IMR-90 (cell line): ENCODE results near the gene POLRMT. TPM values are rescaled to one million over a fixed set of nuclear protein-coding genes. Genes with fewer than 3 reads are reported as not detected.

Experiments used
- ATAC-seq: fragments of 200-7000 bp; cut with Tn5 transposase; 2 replicates; pipeline ENCODE4 v1.9.1; 2020; ENCODE audit warnings: low read depth, mild to moderate bottlenecking, moderate library complexity
- BruUV-seq: library from RNA; stranded (reverse); fragments of 400-500 nt; replicated peaks from 2 replicates; lab custom pipeline; 2021; lab: Mats Ljungman, UMichigan
- CTCF ChIA-PET: fragments of 300-600 bp; formaldehyde crosslinking; extraction: SDS; loops from one replicate; lab custom pipeline; 2021; ENCODE audit warnings: antibody characterized with exemption; lab: Yijun Ruan, JAX
- POLR2A ChIA-PET: fragments of 300-600 bp; sonication (Branson Sonifier 250); formaldehyde crosslinking; loops from one replicate; lab custom pipeline; 2022; ENCODE audit warnings: antibody characterized with exemption; ENCODE audit not compliant: unreplicated experiment; lab: Charles Lee
- DNase-seq: peaks from one replicate; pipeline ENCODE4 v3.0.0; 2013
- H2AFZ ChIP-seq: replicated peaks from 2 replicates; pipeline ENCODE3; 2013; ENCODE audit warnings: low read length, mild to moderate bottlenecking; ENCODE audit not compliant: poor library complexity
- H2AK5ac ChIP-seq: 2 replicates; pipeline ENCODE4 v1.6.1; 2013; ENCODE audit warnings: low read depth, low read length, inconsistent platforms
- H2AK9ac ChIP-seq: replicated peaks from 2 replicates; pipeline ENCODE3; 2013; ENCODE audit warnings: mild to moderate bottlenecking, low read depth, low read length, moderate library complexity; ENCODE audit not compliant: poor library complexity
- H2BK120ac ChIP-seq: 2 replicates; pipeline ENCODE4 v1.6.1; 2013; ENCODE audit warnings: low read depth, low read length, inconsistent platforms
- H2BK15ac ChIP-seq: 3 replicates; pipeline ENCODE4 v1.6.1; 2013; ENCODE audit warnings: low read depth, low read length, inconsistent platforms
- H2BK20ac ChIP-seq: 2 replicates; pipeline ENCODE4 v1.6.1; 2013; ENCODE audit warnings: low read depth, mild to moderate bottlenecking, inconsistent platforms, low read length, moderate library complexity
- H2BK5ac ChIP-seq: 2 replicates; pipeline ENCODE4 v1.6.1; 2013; ENCODE audit warnings: mild to moderate bottlenecking, low read depth, low read length, inconsistent platforms; ENCODE audit not compliant: poor library complexity, severe bottlenecking
- H3K14ac ChIP-seq: replicated peaks from 2 replicates; pipeline ENCODE4 v1.6.1; 2013; ENCODE audit warnings: low read depth, low read length, inconsistent platforms
- H3K18ac ChIP-seq: 2 replicates; pipeline ENCODE4 v1.6.1; 2013; ENCODE audit warnings: low read depth, low read length, control low read depth
- H3K23ac ChIP-seq: 2 replicates; pipeline ENCODE4 v1.6.1; 2013; ENCODE audit warnings: low read depth, low read length, inconsistent platforms
- H3K27ac ChIP-seq: 2 replicates; pipeline ENCODE4 v1.5.1; 2013; ENCODE audit warnings: mild to moderate bottlenecking, control low read depth, low read length; ENCODE audit not compliant: insufficient read depth
- H3K27me3 ChIP-seq: 2 replicates; pipeline ENCODE4 v1.6.1; 2013; ENCODE audit warnings: low read length; ENCODE audit not compliant: control insufficient read depth, insufficient read depth
- H3K36me3 ChIP-seq: 2 replicates; pipeline ENCODE4 v1.6.1; 2013; ENCODE audit warnings: low read length, mixed read lengths; ENCODE audit not compliant: control insufficient read depth, insufficient read depth
- H3K4ac ChIP-seq: 2 replicates; pipeline ENCODE4 v1.6.1; 2013; ENCODE audit warnings: low read depth, low read length, inconsistent platforms
- H3K4me1 ChIP-seq: 2 replicates; pipeline ENCODE4 v1.6.1; 2013; ENCODE audit warnings: low read length, mixed read lengths; ENCODE audit not compliant: control insufficient read depth, insufficient read depth
- H3K4me2 ChIP-seq: 2 replicates; pipeline ENCODE4 v1.6.1; 2013; ENCODE audit warnings: low read depth, mild to moderate bottlenecking, control low read depth, low read length, moderate library complexity
- H3K4me3 ChIP-seq: 2 replicates; pipeline ENCODE4 v1.5.1; 2013; ENCODE audit warnings: low read depth, mild to moderate bottlenecking, control low read depth, low read length, moderate library complexity; ENCODE audit not compliant: insufficient read depth
- H3K56ac ChIP-seq: 2 replicates; pipeline ENCODE4 v1.6.1; 2013; ENCODE audit warnings: low read length, inconsistent platforms; ENCODE audit not compliant: insufficient read depth; ENCODE audit errors: extremely low read depth
- H3K79me1 ChIP-seq, 2 experiments: 2 replicates each; pipeline ENCODE4 v1.6.1; 2013; ENCODE audit warnings: low read length in 2 of 2, inconsistent platforms in 1 of 2, low read depth in 1 of 2
- H3K9ac ChIP-seq: 2 replicates; pipeline ENCODE4 v1.6.1; 2013; ENCODE audit warnings: low read depth, low read length, control low read depth
- H3K9me1 ChIP-seq: 2 replicates; pipeline ENCODE4 v1.6.1; 2013; ENCODE audit warnings: low read length, inconsistent platforms; ENCODE audit not compliant: insufficient read depth
- H3K9me3 ChIP-seq: 2 replicates; pipeline ENCODE4 v1.6.1; 2013; ENCODE audit warnings: low read length; ENCODE audit not compliant: control insufficient read depth, insufficient read depth
- H4K20me1 ChIP-seq: 2 replicates; pipeline ENCODE4 v1.6.1; 2013; ENCODE audit warnings: low read length, inconsistent platforms; ENCODE audit not compliant: insufficient read depth
- H4K5ac ChIP-seq: 2 replicates; pipeline ENCODE4 v1.6.1; 2013; ENCODE audit warnings: mild to moderate bottlenecking, low read depth, low read length, control low read depth
- H4K8ac ChIP-seq, 2 experiments: 2 replicates each; pipeline ENCODE4 v1.6.1; 2013; ENCODE audit warnings: low read depth in 2 of 2, low read length in 2 of 2, control low read depth in 1 of 2, inconsistent platforms in 1 of 2
- H4K91ac ChIP-seq: 2 replicates; pipeline ENCODE4 v1.6.1; 2013; ENCODE audit warnings: low read depth, low read length, inconsistent platforms; ENCODE audit not compliant: insufficient read depth
- BHLHE40 ChIP-seq: fragments of 150-350 bp; IDR thresholded peaks from 2 replicates; pipeline ENCODE4 v1.6.1; 2016; ENCODE audit warnings: mild to moderate bottlenecking, low read depth, low read length
- FOS ChIP-seq: fragments of 150-350 bp; IDR thresholded peaks from 2 replicates; pipeline ENCODE4 v1.6.1; 2016; ENCODE audit warnings: low read depth, low read length
- MAFK ChIP-seq: IDR thresholded peaks from 2 replicates; pipeline ENCODE4 v1.6.1; 2012; ENCODE audit warnings: low read depth, low read length, improper control_type of control experiment
- RAD21 ChIP-seq: IDR thresholded peaks from 2 replicates; pipeline ENCODE4 v1.6.1; 2012; ENCODE audit warnings: low read length, improper control_type of control experiment
- RFX5 ChIP-seq: IDR thresholded peaks from 2 replicates; pipeline ENCODE4 v1.8.0; 2012; ENCODE audit warnings: low read depth, mild to moderate bottlenecking, low read length, moderate library complexity
- WGBS, 2 experiments: methylation state at CpG; one replicate each; pipeline versions ENCODE4 v1.1.5 to v1.1.7; 2013; ENCODE audit warnings: missing lambda C conversion rate in 2 of 2; ENCODE audit not compliant: insufficient read length in 1 of 2; ENCODE audit errors: extremely low coverage in 2 of 2; 5-methylcytosine and 5-hydroxymethylcytosine counted together
- dilution Hi-C: fragments of 300-500 bp; cut with HindIII; formaldehyde crosslinking; loops from one replicate; pipeline ENCODE4 v1.14.3; 2018; ENCODE audit warnings: low sequenced_read_pairs; ENCODE audit not compliant: unreplicated experiment
- in situ Hi-C: fragments of 300-500 bp; cut with MboI; formaldehyde crosslinking; loops from 3 replicates; pipeline ENCODE4 v1.14.3; 2019; ENCODE audit warnings: low sequenced_read_pairs, inconsistent platforms, mixed read lengths
- intact Hi-C: fragments of 100-400 bp; cut with micrococcal nuclease; formaldehyde crosslinking; loops from 2 replicates; pipeline ENCODE4 v1.10.0; 2022
- polyA plus RNA-seq, 3 experiments: library from polyadenylated mRNA; depleted of rRNA; stranded (reverse); fragments of >200 nt; gene quantifications; 2 replicates each; pipeline ENCODE4 v1.2.3, GENCODE V29; 2012; ENCODE audit warnings: low replicate concordance in 1 of 3
- total RNA-seq: library from RNA; depleted of rRNA; stranded (reverse); fragments of >200 nt; gene quantifications from 2 replicates; pipeline ENCODE4 v1.2.3, GENCODE V29; 2012

Gene POLRMT
- total and polyA plus RNA-seq, 2 of the 4 experiments (the other 2 are of a cell fraction), result 9.9 to 29.6 TPM

- Histone ChIP-seq H3K18ac (no peak overlapping the region), H3K9me1 (peaks cover 3% of the 10 kb centered on the region; the same call in 1 of the 2 replicates), H2BK15ac (no peak overlapping the region), H3K36me3 (peaks cover 26% of the 10 kb centered on the region; the same call in 1 of the 2 replicates), H4K5ac (no peak overlapping the region), H3K4ac (no peak overlapping the region), H3K4me1 (peaks cover 2% of the 10 kb centered on the region; the same call in 1 of the 2 replicates), H2BK20ac (no peak overlapping the region), H3K9me3 (no peaks in the 10 kb centered on the region), H3K4me3 (no peak overlapping the region), H2AK5ac (no peak overlapping the region), H2AFZ (no peak overlapping the region), H4K8ac (no peak overlapping the region), H2AK9ac (peak overlapping the region; percentile 61), H3K27me3 (no peaks in the 10 kb centered on the region), H3K9ac (no peak overlapping the region), H3K4me2 (no peak overlapping the region), H4K20me1 (peaks cover 71% of the 10 kb centered on the region), H3K27ac (no peak overlapping the region), H2BK120ac (no peak overlapping the region), H3K23ac (no peak overlapping the region), H3K56ac (no peak overlapping the region), H3K79me1 (peaks cover 0 to 33% of the 10 kb centered on the region in 2 experiments; a peak in 2 of 4 replicates), H2BK5ac (no peak overlapping the region), H4K91ac (no peak overlapping the region), H3K14ac (no peak overlapping the region)
- DNase-seq (no peak), ATAC-seq (no peak)
- ChIA-PET CTCF (no interaction called here), POLR2A (no interaction called here)
- dilution Hi-C loops (no loop called here), intact Hi-C loops (no loop called here), in situ Hi-C loops (no loop called here)
- TF ChIP-seq MAFK (no peak), FOS (no peak), RFX5 (no peak), BHLHE40 (no peak), RAD21 (no peak)
- WGBS, 2 experiments, result 96% methylated on average over 9 of the region's 40 CpGs; no CpG with 5 or more reads in 1 of the 2 experiments
- BruUV-seq, result no TSS peak
Measured at GRCh38 chr19:581399-582111, 51.8 kb downstream of the POLRMT start.
